Keratinocyte (primary cell): ENCODE results near the gene CDC14B.

Experiments
- CTCF ChIP-seq, 3 experiments: IDR thresholded peaks in 1 of 3; conservative IDR thresholded peaks in 1 of 3; optimal IDR thresholded peaks in 1 of 3; 2 replicates in 2 of 3; 3 replicates in 1 of 3; pipeline versions ENCODE3 to v1.5.1; 2011; ENCODE audit warnings: low read length in 3 of 3, mild to moderate bottlenecking in 3 of 3, moderate library complexity in 2 of 3, control low read depth in 1 of 3, inconsistent platforms in 1 of 3; ENCODE audit not compliant: insufficient read depth in 2 of 3; ENCODE audit errors: extremely low read depth in 1 of 3
- EZH2 ChIP-seq: IDR thresholded peaks from one replicate; pipeline ENCODE4 v1.6.1; 2012; ENCODE audit warnings: inconsistent platforms, mild to moderate bottlenecking, low read length, moderate library complexity

DNA sequence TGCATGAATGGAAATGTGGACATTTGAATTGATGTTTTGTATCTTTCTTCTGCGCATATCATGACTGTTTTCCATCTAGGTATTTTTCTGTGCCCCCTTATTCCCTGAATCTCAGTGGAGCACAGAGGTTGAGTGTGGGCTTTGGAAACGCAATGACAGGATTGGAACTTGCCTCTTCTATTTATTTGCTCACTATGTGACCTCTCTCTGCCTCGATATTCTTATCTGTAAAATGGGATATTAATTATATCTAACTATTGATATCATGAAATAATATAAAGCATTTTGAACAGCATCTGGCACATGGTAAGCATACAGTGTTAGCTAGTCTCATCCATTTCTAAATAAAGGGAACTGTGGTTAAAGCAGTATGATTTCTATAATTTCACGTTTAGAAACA lies 143.6 kb downstream of the CDC14B start:
- TF ChIP-seq CTCF (optimal IDR thresholded peaks at IDR 0.05 in 1 of 3, IDR thresholded peaks at IDR 0.05 in 1 of 3, conservative IDR thresholded peaks at IDR 0.05 in 1 of 3; ENCODE audit: extremely low read depth in 1 of 3, insufficient read depth in 2 of 3, low read length in 3 of 3) = no peak
- no peak for TF ChIP-seq EZH2
